GM23248 (cell line): ENCODE results near the gene HEATR5B. TPM values are rescaled to one million over a fixed set of nuclear protein-coding genes. Genes with fewer than 3 reads are reported as not detected.
A peak's percentile ranks its signal among the peaks of the same experiment; 100 is the strongest.
"Not testable (repeated sequence)": the region's sequence is repeated elsewhere in the genome, so short reads cannot be mapped to it uniquely, and the experiment has no call there.

Experiments used
- DNase-seq: peaks from one replicate; pipeline ENCODE4 v3.0.0-alpha.2; 2015
- H2AFZ ChIP-seq: fragments of 200-600 bp; sonication (generic); 2 replicates; pipeline ENCODE4 v1.6.1; 2016; ENCODE audit warnings: antibody characterized with exemption
- H3F3A ChIP-seq: fragments of 200-600 bp; sonication (generic); 2 replicates; pipeline ENCODE4 v1.6.1; 2016; ENCODE audit warnings: mild to moderate bottlenecking, antibody characterized with exemption, mixed run types; ENCODE audit not compliant: insufficient read depth
- H3K27ac ChIP-seq: fragments of 200-600 bp; sonication (generic); 2 replicates; pipeline ENCODE4 v1.5.1; 2016; ENCODE audit warnings: mild to moderate bottlenecking
- H3K27me3 ChIP-seq: fragments of 200-600 bp; sonication (generic); replicated peaks from 2 replicates; pipeline ENCODE4 v1.6.1; 2016; ENCODE audit warnings: mild to moderate bottlenecking; ENCODE audit not compliant: insufficient read depth
- H3K36me3 ChIP-seq: fragments of 200-600 bp; sonication (generic); 2 replicates; pipeline ENCODE4 v1.6.1; 2016; ENCODE audit warnings: low read depth, mild to moderate bottlenecking
- H3K4me1 ChIP-seq: fragments of 200-600 bp; sonication (generic); 2 replicates; pipeline ENCODE4 v1.6.1; 2016; ENCODE audit warnings: mild to moderate bottlenecking; ENCODE audit not compliant: insufficient read depth
- H3K4me2 ChIP-seq: fragments of 200-600 bp; sonication (generic); one replicate; pipeline ENCODE4 v1.6.1; 2016; ENCODE audit warnings: mild to moderate bottlenecking; ENCODE audit not compliant: unreplicated experiment
- H3K4me3 ChIP-seq: fragments of 200-600 bp; sonication (generic); 2 replicates; pipeline ENCODE4 v1.5.1; 2016; ENCODE audit warnings: mild to moderate bottlenecking
- H3K79me2 ChIP-seq: fragments of 200-600 bp; sonication (generic); 2 replicates; pipeline ENCODE4 v1.6.1; 2016; ENCODE audit warnings: mild to moderate bottlenecking; ENCODE audit not compliant: insufficient read depth
- H3K9ac ChIP-seq: fragments of 200-600 bp; sonication (generic); 2 replicates; pipeline ENCODE4 v1.6.1; 2016; ENCODE audit warnings: mild to moderate bottlenecking
- H3K9me2 ChIP-seq: fragments of 200-600 bp; sonication (generic); 2 replicates; pipeline ENCODE4 v1.6.1; 2016; ENCODE audit warnings: mixed run types, mild to moderate bottlenecking, moderate library complexity; ENCODE audit not compliant: insufficient read depth
- H3K9me3 ChIP-seq: fragments of 200-600 bp; sonication (generic); one replicate; pipeline ENCODE4 v1.6.1; 2017; ENCODE audit warnings: low read depth
- H4K20me1 ChIP-seq: fragments of 200-600 bp; sonication (generic); 2 replicates; pipeline ENCODE4 v1.6.0; 2016; ENCODE audit not compliant: insufficient read depth
- EZH2 ChIP-seq: fragments of 200-600 bp; sonication (generic); IDR thresholded peaks from 2 replicates; pipeline ENCODE4 v1.6.1; 2018; ENCODE audit warnings: antibody characterized with exemption, mild to moderate bottlenecking; ENCODE audit not compliant: insufficient read depth, poor library complexity, severe bottlenecking
- EZH2phosphoT487 ChIP-seq: fragments of 200-600 bp; sonication (generic); IDR thresholded peaks from 2 replicates; pipeline ENCODE4 v1.6.1; 2018; ENCODE audit warnings: antibody characterized with exemption, moderate library complexity, mild to moderate bottlenecking, low read depth; ENCODE audit not compliant: insufficient read depth
- WGBS, 2 experiments: methylation state at CpG; one replicate each; pipeline ENCODE4 v1.1.6; 2015 to 2017; ENCODE audit warnings: low lambda C conversion rate in 2 of 2, low coverage in 1 of 2; ENCODE audit errors: missing lambda C conversion rate in 2 of 2; 5-methylcytosine and 5-hydroxymethylcytosine counted together
- in situ Hi-C: fragments of 300-500 bp; cut with MboI; formaldehyde crosslinking; loops from 2 replicates; pipeline ENCODE4 v1.15.0; 2020
- polyA plus RNA-seq: library from polyadenylated mRNA; unstranded; fragments of >200 nt; fragmentation: Nextera tagmentation; extraction: Ambion mirVana; gene quantifications from 2 replicates; pipeline ENCODE4 v1.2.1, GENCODE V29; 2016
- total RNA-seq: library from RNA; depleted of rRNA; stranded (reverse); fragments of >200 nt; shearing (Covaris generic); gene quantifications from 2 replicates; pipeline ENCODE4 v1.2.3, GENCODE V29; 2014

HEATR5B gene
- total and polyA plus RNA-seq, 2 experiments from 2014 or later = 5.3 to 17.0 TPM

GRCh38 chr2:37005118-37005868 lies 78.9 kb downstream of the HEATR5B start:
- no peak for DNase-seq
- H3F3A ChIP-seq = no peaks in the 10 kb centered on the region
- 86 to 88% methylated on average over 8 of the region's 8 CpGs for WGBS, 2 experiments
- H3K4me3 ChIP-seq = no peak overlapping the region
- no peaks in the 10 kb centered on the region for H3K4me1 ChIP-seq
- no peaks in the 10 kb centered on the region for H3K79me2 ChIP-seq
- no peaks in the 10 kb centered on the region for H3K9me3 ChIP-seq
- no peaks in the 10 kb centered on the region for H4K20me1 ChIP-seq
- H3K27ac ChIP-seq = no peak overlapping the region
- H3K27me3 ChIP-seq = no peaks in the 10 kb centered on the region
- no peak overlapping the region for H3K4me2 ChIP-seq
- H3K9ac ChIP-seq = no peak overlapping the region
- H3K9me2 ChIP-seq = no peaks in the 10 kb centered on the region
- H3K36me3 ChIP-seq = peaks cover 55% of the 10 kb centered on the region
- no peak for TF ChIP-seq EZH2
- no peak for TF ChIP-seq EZH2phosphoT487
- H2AFZ ChIP-seq = no peak overlapping the region
- in situ Hi-C loops = no loop called here

GRCh38 chr2:37000988-37001556 lies 83.1 kb downstream of the HEATR5B start:
- no peak for TF ChIP-seq EZH2
- TF ChIP-seq EZH2phosphoT487 = no peak

GRCh38 chr2:37000318-37000717 lies 83.9 kb downstream of the HEATR5B start:
- no peaks in the 10 kb centered on the region for H3K79me2 ChIP-seq
- no peak overlapping the region for H3K9ac ChIP-seq
- no peak overlapping the region for H2AFZ ChIP-seq
- no peaks in the 10 kb centered on the region for H4K20me1 ChIP-seq
- 85 to 86% methylated on average over 6 of the region's 6 CpGs for WGBS, 2 experiments
- H3K9me3 ChIP-seq = no peaks in the 10 kb centered on the region
- H3K27me3 ChIP-seq = no peaks in the 10 kb centered on the region
- peak; percentile 3 for DNase-seq
- H3K4me1 ChIP-seq = no peaks in the 10 kb centered on the region
- H3K4me3 ChIP-seq = no peak overlapping the region
- H3K9me2 ChIP-seq = no peaks in the 10 kb centered on the region
- H3K27ac ChIP-seq = no peak overlapping the region
- no peak overlapping the region for H3K4me2 ChIP-seq
- in situ Hi-C loops = no loop called here
- peaks cover 47% of the 10 kb centered on the region for H3K36me3 ChIP-seq
- H3F3A ChIP-seq = peaks cover 4% of the 10 kb centered on the region; the same call in 1 of the 2 replicates
- TF ChIP-seq EZH2phosphoT487 (no peak), EZH2 (no peak)

More at GRCh38 chr2:37000988-37001556, 83.1 kb downstream of the HEATR5B start:
- Histone ChIP-seq H4K20me1 (no peaks in the 10 kb centered on the region), H3K4me3 (no peak overlapping the region), H3K9ac (no peak overlapping the region), H3K9me3 (no peaks in the 10 kb centered on the region), H3F3A (peaks cover 4% of the 10 kb centered on the region; the same call in 1 of the 2 replicates), H2AFZ (no peak overlapping the region), H3K9me2 (no peaks in the 10 kb centered on the region), H3K4me2 (no peak overlapping the region), H3K79me2 (no peaks in the 10 kb centered on the region), H3K36me3 (peaks cover 53% of the 10 kb centered on the region), H3K27ac (no peak overlapping the region), H3K4me1 (no peaks in the 10 kb centered on the region), H3K27me3 (no peaks in the 10 kb centered on the region)
- DNase-seq = no peak
- WGBS, 2 experiments = 96 to 97% methylated on average over 2 of the region's 2 CpGs
- in situ Hi-C loops = no loop called here

GRCh38 chr2:36999416-36999815 lies 84.8 kb downstream of the HEATR5B start:
- H3K9ac ChIP-seq, H3K79me2 ChIP-seq, H3K9me2 ChIP-seq, H3K27ac ChIP-seq, H3K27me3 ChIP-seq, in situ Hi-C loops, H3K4me2 ChIP-seq, H3K4me3 ChIP-seq, H4K20me1 ChIP-seq, H3F3A ChIP-seq, DNase-seq, H2AFZ ChIP-seq, H3K4me1 ChIP-seq, H3K9me3 ChIP-seq: not testable (repeated sequence)
- 98 to 99% methylated on average over 9 of the region's 9 CpGs for WGBS, 2 experiments
- peaks cover 41% of the 10 kb centered on the region for H3K36me3 ChIP-seq
